WERI-Rb-1 (cell line): ENCODE data around the gene USP24.

Source experiments
- DNase-seq: peaks from one replicate; pipeline ENCODE4 v3.0.0-alpha.2; 2020
- H3K27ac ChIP-seq: fragments of 250-450 bp; sonication (Bioruptor Pico); 2 replicates; pipeline ENCODE4 v1.5.1; 2020; ENCODE audit warnings: mild to moderate bottlenecking, moderate library complexity
- H3K27me3 ChIP-seq: fragments of 250-450 bp; sonication (Bioruptor Pico); 2 replicates; pipeline ENCODE4 v1.5.1; 2021; ENCODE audit warnings: mild to moderate bottlenecking, low read depth, moderate library complexity; ENCODE audit not compliant: insufficient read depth, severe bottlenecking
- H3K36me3 ChIP-seq: fragments of 250-450 bp; sonication (Bioruptor Pico); 2 replicates; pipeline ENCODE4 v1.5.1; 2020; ENCODE audit warnings: mild to moderate bottlenecking, moderate library complexity
- H3K4me3 ChIP-seq: 2 replicates; pipeline ENCODE4 v1.5.1; 2011; ENCODE audit warnings: low read depth, mild to moderate bottlenecking, control low read depth, low read length
- H3K9me3 ChIP-seq: fragments of 250-450 bp; sonication (Bioruptor Pico); 2 replicates; pipeline ENCODE4 v1.5.1; 2021; ENCODE audit warnings: mild to moderate bottlenecking, moderate library complexity; ENCODE audit not compliant: severe bottlenecking
- CTCF ChIP-seq: IDR thresholded peaks from 2 replicates; pipeline ENCODE4 v1.5.1; 2011; ENCODE audit warnings: low read depth, mild to moderate bottlenecking, control low read depth, inconsistent platforms, low read length

The USP24 gene

GRCh38 chr1:55252942-55253589 is 37.9 kb upstream of the USP24 start:
- H3K36me3 ChIP-seq: no peaks in the 10 kb centered on the region
- no peak for TF ChIP-seq CTCF
- DNase-seq: no peak
- H3K9me3 ChIP-seq: no peaks in the 10 kb centered on the region
- H3K27me3 ChIP-seq: no peaks in the 10 kb centered on the region
- no peak overlapping the region for H3K4me3 ChIP-seq
- no peak overlapping the region for H3K27ac ChIP-seq

- TF ChIP-seq CTCF: no peak
These were observed 35.4 kb upstream of the USP24 start for GRCh38 chr1:55250399-55251075.

GRCh38 chr1:55249646-55250398 is 34.7 kb upstream of the USP24 start:
- no peak for TF ChIP-seq CTCF
- peak; percentile 40 for DNase-seq
- H3K27ac ChIP-seq: no peak overlapping the region

More at GRCh38 chr1:55250399-55251075, 35.4 kb upstream of the USP24 start:
- H3K4me3 ChIP-seq: no peak overlapping the region
- DNase-seq: no peak
- no peaks in the 10 kb centered on the region for H3K36me3 ChIP-seq
- no peak overlapping the region for H3K27ac ChIP-seq
- H3K9me3 ChIP-seq: no peaks in the 10 kb centered on the region
- no peaks in the 10 kb centered on the region for H3K27me3 ChIP-seq

GRCh38 chr1:55246896-55247295 is 31.7 kb upstream of the USP24 start:
- no peaks in the 10 kb centered on the region for H3K9me3 ChIP-seq
- no peak for TF ChIP-seq CTCF
- no peak overlapping the region for H3K4me3 ChIP-seq
- H3K27me3 ChIP-seq: no peaks in the 10 kb centered on the region
- no peak overlapping the region for H3K27ac ChIP-seq
- H3K36me3 ChIP-seq: no peaks in the 10 kb centered on the region
- no peak for DNase-seq

More at GRCh38 chr1:55249646-55250398, 34.7 kb upstream of the USP24 start:
- Histone ChIP-seq H3K36me3 (no peaks in the 10 kb centered on the region), H3K4me3 (no peak overlapping the region), H3K27me3 (no peaks in the 10 kb centered on the region), H3K9me3 (no peaks in the 10 kb centered on the region)

GRCh38 chr1:55246331-55246730 is 31.2 kb upstream of the USP24 start:
- no peaks in the 10 kb centered on the region for H3K27me3 ChIP-seq
- H3K27ac ChIP-seq: no peak overlapping the region
- no peaks in the 10 kb centered on the region for H3K36me3 ChIP-seq
- no peak for DNase-seq
- H3K4me3 ChIP-seq: no peak overlapping the region
- no peak for TF ChIP-seq CTCF
- no peaks in the 10 kb centered on the region for H3K9me3 ChIP-seq
